Lung (tissue), 12 donors: ENCODE results near the gene PARD3B. TPM values are rescaled to one million over a fixed set of nuclear protein-coding genes. Genes with fewer than 3 reads are reported as not detected.

Source experiments
- ATAC-seq: fragments of 200-7000 bp; cut with Tn5 transposase; one replicate; pipeline ENCODE4 v1.9.1; 2020; ENCODE audit warnings: moderate number of reproducible peaks; ENCODE audit not compliant: insufficient read depth, low FRiP score
- DNase-seq, 3 donors: peaks; one replicate each; pipeline ENCODE4 v3.0.0-alpha.2; 2013 to 2017
- H3K27ac ChIP-seq, 2 donors: one replicate each; pipeline ENCODE4 v1.5.1; 2013; ENCODE audit warnings: mild to moderate bottlenecking in 2 of 2, moderate library complexity in 2 of 2, control low read depth in 1 of 2, inconsistent platforms in 1 of 2, low read depth in 1 of 2, low read length in 1 of 2
- H3K27me3 ChIP-seq, 3 donors: one replicate each; pipeline ENCODE4 v1.5.1; 2013; ENCODE audit warnings: low read length in 2 of 3; ENCODE audit not compliant: control insufficient read depth in 3 of 3, insufficient read depth in 3 of 3
- H3K36me3 ChIP-seq, 4 donors: one replicate each; pipeline ENCODE4 v1.5.1; 2013; ENCODE audit warnings: low read length in 4 of 4, mild to moderate bottlenecking in 1 of 4, moderate library complexity in 1 of 4; ENCODE audit not compliant: control insufficient read depth in 4 of 4, insufficient read depth in 4 of 4
- H3K4me1 ChIP-seq, 5 donors: one replicate each; pipeline ENCODE4 v1.5.1; 2013; ENCODE audit warnings: low read length in 5 of 5, mild to moderate bottlenecking in 2 of 5, moderate library complexity in 1 of 5; ENCODE audit not compliant: control insufficient read depth in 5 of 5, insufficient read depth in 5 of 5
- H3K4me3 ChIP-seq: one replicate; pipeline ENCODE4 v1.5.1; 2013; ENCODE audit warnings: mild to moderate bottlenecking, control low read depth, moderate library complexity
- H3K9ac ChIP-seq, 2 donors: one replicate each; pipeline ENCODE4 v1.5.1; 2013; ENCODE audit warnings: low read length in 2 of 2, control low read depth in 1 of 2; ENCODE audit not compliant: insufficient read depth in 1 of 2
- H3K9me3 ChIP-seq, 4 donors: one replicate each; pipeline ENCODE4 v1.5.1; 2013; ENCODE audit warnings: low read length in 3 of 4, mild to moderate bottlenecking in 1 of 4, moderate library complexity in 1 of 4; ENCODE audit not compliant: control insufficient read depth in 4 of 4, insufficient read depth in 3 of 4
- WGBS, 2 donors: extraction: QIAGEN DNeasy Blood & Tissue Kit; methylation state at CpG; one replicate each; pipeline ENCODE4 v1.1.7; 2013; 5-methylcytosine and 5-hydroxymethylcytosine counted together
- polyA plus RNA-seq, 2 donors: library from polyadenylated mRNA; stranded (reverse); fragments of 200-250 nt; gene quantifications; one replicate each; pipeline ENCODE4 v1.2.1, GENCODE V29; 2013
- total RNA-seq, 2 donors: library from RNA; depleted of rRNA in 1 of 2; stranded (reverse); fragments of >200 nt in 1 of 2; gene quantifications; one replicate each; pipeline ENCODE4 v1.2.1, GENCODE V29; 2014 to 2021
- TF ChIP-seq, protein P1 (sequence below): IDR thresholded peaks from 2 replicates; pipeline ENCODE4 v1.5.1; 2012; ENCODE audit warnings: mild to moderate bottlenecking; ENCODE audit errors: control extremely low read depth, extremely low read depth
- donor health status: control.
- donor health status: control.
- donor health status: Bipolar disorder and iron deficiency.
- donor health status: healthy.
- donor health status: DM: yes; HTN: yes; CAD: no.

The PARD3B gene
- total and polyA plus RNA-seq, 4 donors, result 2.4 to 38.7 (median 17.1) TPM

DNA sequence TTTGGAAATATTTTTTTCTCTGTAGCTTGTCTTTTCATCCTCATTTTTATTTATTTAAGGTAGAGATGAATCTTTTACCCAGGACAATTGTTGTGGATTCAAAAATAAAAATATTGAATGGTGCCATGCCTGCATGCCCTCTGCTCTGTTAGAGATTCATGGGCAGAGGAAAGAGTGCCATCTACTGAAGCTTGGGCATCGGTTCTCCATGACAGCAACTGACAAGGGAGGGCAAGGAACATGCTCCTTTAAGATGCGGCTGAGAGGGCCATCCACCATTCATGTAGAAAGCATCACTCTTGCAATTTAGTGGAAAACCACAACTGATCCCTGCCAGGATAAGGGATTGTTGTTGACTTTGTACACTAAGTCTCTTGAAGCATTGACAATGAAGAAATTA, 79.9 kb downstream of the PARD3B start:
- WGBS, 2 donors, result 85% methylated on average over 2 of the region's 2 CpGs
- ATAC-seq (no peak), DNase-seq (no peak)
- H3K27ac ChIP-seq, result no peak overlapping the region
- peaks cover 0 to 22% (median 0%) of the 10 kb centered on the region in 5 donors for H3K4me1 ChIP-seq
- no peaks in the 10 kb centered on the region for H3K27me3 ChIP-seq
- TF ChIP-seq, protein P1, sequence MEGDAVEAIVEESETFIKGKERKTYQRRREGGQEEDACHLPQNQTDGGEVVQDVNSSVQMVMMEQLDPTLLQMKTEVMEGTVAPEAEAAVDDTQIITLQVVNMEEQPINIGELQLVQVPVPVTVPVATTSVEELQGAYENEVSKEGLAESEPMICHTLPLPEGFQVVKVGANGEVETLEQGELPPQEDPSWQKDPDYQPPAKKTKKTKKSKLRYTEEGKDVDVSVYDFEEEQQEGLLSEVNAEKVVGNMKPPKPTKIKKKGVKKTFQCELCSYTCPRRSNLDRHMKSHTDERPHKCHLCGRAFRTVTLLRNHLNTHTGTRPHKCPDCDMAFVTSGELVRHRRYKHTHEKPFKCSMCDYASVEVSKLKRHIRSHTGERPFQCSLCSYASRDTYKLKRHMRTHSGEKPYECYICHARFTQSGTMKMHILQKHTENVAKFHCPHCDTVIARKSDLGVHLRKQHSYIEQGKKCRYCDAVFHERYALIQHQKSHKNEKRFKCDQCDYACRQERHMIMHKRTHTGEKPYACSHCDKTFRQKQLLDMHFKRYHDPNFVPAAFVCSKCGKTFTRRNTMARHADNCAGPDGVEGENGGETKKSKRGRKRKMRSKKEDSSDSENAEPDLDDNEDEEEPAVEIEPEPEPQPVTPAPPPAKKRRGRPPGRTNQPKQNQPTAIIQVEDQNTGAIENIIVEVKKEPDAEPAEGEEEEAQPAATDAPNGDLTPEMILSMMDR, result no peak
- H3K4me3 ChIP-seq, result no peak overlapping the region
- H3K36me3 ChIP-seq, result no peaks in the 10 kb centered on the region
- H3K9me3 ChIP-seq, result no peaks in the 10 kb centered on the region
- no peak overlapping the region for H3K9ac ChIP-seq

GRCh38 chr2:204628926-204629712, 83.8 kb downstream of the PARD3B start:
- TF ChIP-seq, protein P1, result no peak
- DNase-seq (peak; percentile 27 to 84 (median 81)), ATAC-seq (no peak)
- Histone ChIP-seq H3K27me3 (no peaks in the 10 kb centered on the region), H3K9ac (peak overlapping the region in 1 of 2 donors; percentile 23), H3K36me3 (no peaks in the 10 kb centered on the region), H3K4me1 (peaks cover 0 to 22% (median 0%) of the 10 kb centered on the region in 5 donors), H3K4me3 (no peak overlapping the region), H3K27ac (no peak overlapping the region), H3K9me3 (no peaks in the 10 kb centered on the region)
- WGBS, 2 donors, result 77 to 89% methylated on average over 7 of the region's 7 CpGs

- ATAC-seq (no peak), DNase-seq (no peak)
- TF ChIP-seq, protein P1, result no peak
- no peaks in the 10 kb centered on the region for H3K9me3 ChIP-seq
- H3K4me3 ChIP-seq, result no peak overlapping the region
- H3K36me3 ChIP-seq, result no peaks in the 10 kb centered on the region
- no peak overlapping the region for H3K9ac ChIP-seq
- no peak overlapping the region for H3K27ac ChIP-seq
- 95 to 100% methylated on average over 3 of the region's 3 CpGs for WGBS, 2 donors
- H3K4me1 ChIP-seq, result peaks cover 0 to 21% (median 2%) of the 10 kb centered on the region in 5 donors
- no peaks in the 10 kb centered on the region for H3K27me3 ChIP-seq
These were observed 87.1 kb downstream of the PARD3B start for GRCh38 chr2:204632410-204632809.
